NCI-H526 (cell line): ENCODE data around the gene FOXI1.
"Not testable (repeated sequence)": the region's sequence is repeated elsewhere in the genome, so short reads cannot be mapped to it uniquely, and the experiment has no call there.

Source experiments
- DNase-seq, 2 experiments: peaks; one replicate each; lab custom pipeline; 2025; lab: John Stamatoyannopoulos, UW

The FOXI1 gene

DNA sequence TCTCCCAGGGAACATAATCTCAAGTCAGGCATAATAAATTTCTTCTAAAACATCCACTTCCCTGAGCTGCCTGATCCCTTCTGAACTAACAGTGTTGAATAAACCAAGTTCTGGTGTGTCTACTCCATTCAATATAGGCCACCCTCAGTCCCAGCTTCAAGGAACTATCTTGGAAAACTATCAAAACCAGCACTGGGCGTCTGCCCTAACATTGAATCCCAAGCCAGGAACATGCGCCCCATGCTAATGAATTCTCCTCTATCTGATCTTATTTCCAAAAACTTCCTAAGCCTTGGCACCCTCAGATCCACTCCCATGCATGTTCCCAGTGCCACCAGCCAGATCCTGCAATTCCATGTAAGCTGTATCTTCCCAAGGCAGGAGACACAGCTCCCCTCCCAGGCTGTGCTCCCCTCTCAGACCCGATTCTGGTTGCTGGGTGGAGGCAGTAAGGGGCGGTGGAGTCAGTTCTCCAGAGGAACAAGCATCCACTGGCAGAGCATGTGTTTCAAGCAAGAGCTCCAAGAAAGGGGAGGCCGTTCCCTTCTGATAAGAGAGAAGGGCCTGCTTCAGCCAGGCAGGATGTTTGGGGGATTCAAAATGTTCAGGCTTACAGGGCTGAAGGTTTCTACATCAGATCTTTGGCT lies 13.1 kb upstream of the FOXI1 start:
- DNase-seq: no peak

DNA sequence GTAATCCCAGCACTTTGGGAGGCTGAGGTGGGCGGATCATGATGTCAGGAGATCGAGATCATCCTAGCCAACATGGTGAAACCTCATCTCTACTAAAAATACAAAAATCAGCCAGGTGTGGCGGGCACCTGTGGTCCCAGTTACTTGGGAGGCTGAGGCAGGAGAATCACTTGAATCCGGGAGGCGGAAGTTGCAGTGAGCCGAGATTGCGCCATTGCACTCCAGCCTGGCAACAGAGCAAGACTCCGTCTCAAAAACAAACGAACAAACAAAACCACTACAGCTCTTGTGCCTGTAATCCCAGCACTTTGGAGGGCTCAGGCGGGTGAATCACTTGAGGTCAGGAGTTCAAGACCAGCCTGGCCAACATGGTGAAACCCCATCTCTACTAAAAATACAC lies 11.4 kb upstream of the FOXI1 start:
- DNase-seq: not testable (repeated sequence)

DNA sequence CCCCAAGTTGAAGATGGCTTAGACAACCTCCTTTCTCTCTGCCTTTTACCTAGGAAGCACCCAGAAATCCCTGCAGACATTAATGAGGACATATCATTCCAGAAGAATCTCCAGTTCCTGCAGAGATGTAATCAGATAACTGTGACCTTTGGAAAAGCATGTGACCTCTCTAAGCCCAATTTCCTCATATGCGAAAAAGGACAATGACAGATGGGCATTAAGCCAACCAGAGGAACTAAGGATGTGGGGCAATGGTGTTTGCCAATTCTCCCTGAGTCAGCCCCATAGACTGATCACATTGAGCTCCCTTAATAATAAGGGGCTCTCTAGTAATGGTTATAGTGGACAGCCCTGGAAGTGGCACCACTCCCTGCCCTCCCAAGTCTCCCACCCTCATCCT lies 10.1 kb upstream of the FOXI1 start:
- DNase-seq: no peak

DNA sequence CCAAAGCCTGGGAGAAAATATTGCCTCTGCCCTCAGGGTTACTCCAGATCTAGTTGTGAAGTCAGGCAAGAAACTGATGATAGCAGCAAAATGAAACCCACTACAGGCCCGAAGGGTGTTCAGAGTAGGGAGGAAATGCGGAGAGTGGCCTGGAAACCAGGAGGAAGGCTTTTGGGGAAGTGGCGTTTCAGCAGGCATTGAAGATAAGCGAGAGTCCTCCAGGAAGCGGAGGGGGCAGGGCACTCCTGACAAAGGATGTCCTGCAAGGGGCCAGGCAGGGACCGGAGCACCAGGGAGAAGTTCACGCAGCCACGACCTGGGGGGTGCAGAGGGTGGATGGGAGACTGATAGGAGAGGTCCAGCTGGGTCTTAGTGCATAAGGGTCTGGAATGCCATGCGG lies 7.8 kb upstream of the FOXI1 start:
- DNase-seq: no peak

DNA sequence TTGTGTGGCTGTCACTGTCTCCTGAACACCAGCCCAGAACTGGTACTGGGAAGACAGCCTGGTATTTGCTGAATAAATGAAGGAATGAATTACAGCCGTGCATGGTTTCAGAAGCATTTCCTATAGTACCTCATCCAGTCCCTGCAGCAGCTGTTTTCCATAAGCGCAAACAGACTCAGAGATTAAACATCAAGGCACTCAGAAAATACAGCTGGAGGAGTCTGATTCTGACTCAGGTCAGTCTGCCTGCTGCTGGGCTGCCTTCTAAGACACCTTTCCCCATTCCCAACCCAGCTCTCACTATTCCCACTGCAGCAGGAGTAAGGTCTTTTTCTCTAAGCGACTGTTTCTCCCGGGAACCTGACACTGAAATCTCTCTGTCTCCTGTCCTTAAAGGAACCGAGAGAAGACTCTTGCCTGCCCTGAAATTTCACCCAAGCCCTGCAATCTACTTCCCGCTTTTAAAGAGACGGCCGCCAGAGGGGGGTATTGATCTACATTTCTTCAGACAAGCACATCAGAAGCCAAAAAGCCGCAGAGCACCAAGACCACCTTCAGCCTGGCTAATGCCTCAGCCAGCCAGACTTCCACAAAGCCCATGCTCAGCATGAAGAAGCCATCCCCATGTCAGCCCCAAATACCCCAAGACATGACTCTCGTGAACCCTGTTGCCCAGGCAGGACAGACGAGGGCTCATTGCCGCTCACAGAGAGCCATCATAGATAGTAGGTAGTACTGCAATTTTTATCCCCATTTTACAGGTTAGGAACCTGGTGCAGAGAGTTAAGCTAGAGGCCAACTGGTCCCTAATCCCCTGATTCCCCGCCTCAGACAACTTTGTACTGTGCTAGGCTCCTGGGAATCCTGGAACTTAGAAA lies 5.4 kb upstream of the FOXI1 start:
- peak; percentile 67 to 87 for DNase-seq

DNA sequence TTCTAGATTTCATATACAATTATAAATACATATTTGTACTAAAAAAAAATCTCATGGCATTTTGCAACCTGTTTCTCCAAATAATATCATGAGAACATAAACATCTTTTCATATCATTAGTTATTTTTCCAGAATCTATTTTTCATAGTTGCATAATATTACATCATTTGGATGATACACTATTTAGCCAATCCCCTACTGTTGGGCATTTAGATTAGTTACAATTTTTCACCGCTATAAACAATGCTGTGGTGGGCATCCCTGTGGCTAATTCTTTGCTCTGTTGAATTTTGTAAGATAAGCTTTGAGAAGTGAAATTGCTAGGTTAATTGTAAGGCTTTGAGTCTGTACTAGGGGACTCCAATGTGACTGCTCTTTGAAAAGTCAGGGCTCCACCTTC lies 2.2 kb upstream of the FOXI1 start:
- DNase-seq: no peak

DNA sequence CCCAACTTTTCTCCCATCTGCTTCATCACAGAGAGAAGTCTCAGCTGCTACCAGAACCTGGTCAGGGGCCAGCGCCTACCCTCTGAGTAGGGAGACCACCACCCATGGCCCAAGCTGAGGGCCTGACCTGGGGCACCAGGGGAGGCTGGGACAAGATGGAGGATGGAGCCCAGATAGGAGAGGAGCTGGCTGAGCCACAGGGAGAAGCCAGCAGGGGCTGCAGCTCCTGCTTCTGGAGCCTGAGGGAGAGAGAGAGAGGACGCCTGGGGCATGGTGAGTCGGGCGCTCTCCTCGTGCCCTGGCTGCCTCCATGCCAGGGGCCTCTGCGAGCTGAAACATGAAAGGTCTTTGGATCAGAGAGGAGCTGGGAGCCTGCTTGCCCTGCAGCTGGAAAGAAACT lies 1.4 kb upstream of the FOXI1 start:
- no peak for DNase-seq

DNA sequence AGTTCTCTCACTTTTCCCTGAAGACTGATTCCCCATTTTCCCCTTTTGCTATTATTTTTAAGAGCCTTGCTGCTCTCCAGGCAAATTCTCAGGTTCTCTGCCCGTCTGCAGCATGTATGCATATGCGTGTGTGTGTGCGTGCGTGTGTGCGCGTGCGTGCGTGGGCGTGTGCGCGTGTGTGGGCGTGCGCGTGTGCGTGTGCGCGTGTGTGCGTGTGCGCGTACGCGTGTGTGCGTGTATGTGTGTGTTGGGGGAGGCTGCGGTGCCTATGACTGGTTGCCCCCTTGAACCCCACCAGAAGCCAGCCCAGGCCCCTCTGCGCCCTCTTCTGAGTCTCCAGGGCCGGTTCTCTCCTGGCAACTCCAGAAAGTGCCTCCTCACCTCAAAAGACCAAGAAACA lies 987 bp upstream of the FOXI1 start:
- DNase-seq: no peak

DNA sequence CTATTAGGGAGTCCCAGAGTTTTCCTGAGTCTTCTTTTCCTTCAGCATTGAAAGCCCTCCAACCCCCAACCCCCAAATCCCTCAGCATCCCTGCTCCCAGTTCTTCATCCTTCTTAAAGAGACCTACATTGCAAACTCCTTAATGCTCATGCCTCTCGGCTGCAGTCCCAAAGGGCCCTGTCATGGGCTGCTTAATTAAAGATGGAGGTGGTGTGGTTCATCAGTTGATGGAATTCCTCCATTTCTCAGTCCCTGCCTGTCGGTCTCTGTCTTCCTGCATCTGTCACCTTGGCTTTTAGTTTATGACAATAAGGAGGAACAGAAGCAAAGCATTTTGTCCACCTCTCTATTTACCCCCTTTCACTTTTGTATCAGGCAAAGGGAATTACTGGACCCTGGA lies 2.0 kb downstream of the FOXI1 start:
- DNase-seq: no peak

DNA sequence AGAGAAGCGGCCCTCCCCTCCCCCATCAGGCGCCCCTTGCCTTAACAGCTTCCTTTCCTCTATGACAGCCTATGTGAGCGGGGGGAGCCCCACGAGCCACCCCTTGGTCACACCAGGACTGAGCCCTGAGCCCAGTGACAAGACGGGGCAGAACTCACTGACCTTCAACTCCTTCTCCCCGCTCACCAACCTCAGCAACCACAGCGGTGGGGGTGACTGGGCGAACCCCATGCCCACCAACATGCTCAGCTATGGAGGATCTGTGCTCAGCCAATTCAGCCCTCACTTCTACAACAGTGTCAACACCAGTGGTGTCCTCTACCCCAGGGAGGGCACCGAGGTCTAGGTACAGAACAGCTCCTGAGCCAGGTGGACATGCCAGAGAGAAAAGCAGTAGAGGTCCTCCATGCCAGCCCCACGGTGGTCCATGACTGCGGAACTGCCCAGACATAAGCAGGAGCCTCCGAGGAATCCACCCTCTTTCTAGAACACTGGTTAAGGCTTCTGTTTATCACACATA lies 2.6 kb downstream of the FOXI1 start:
- no peak for DNase-seq

DNA sequence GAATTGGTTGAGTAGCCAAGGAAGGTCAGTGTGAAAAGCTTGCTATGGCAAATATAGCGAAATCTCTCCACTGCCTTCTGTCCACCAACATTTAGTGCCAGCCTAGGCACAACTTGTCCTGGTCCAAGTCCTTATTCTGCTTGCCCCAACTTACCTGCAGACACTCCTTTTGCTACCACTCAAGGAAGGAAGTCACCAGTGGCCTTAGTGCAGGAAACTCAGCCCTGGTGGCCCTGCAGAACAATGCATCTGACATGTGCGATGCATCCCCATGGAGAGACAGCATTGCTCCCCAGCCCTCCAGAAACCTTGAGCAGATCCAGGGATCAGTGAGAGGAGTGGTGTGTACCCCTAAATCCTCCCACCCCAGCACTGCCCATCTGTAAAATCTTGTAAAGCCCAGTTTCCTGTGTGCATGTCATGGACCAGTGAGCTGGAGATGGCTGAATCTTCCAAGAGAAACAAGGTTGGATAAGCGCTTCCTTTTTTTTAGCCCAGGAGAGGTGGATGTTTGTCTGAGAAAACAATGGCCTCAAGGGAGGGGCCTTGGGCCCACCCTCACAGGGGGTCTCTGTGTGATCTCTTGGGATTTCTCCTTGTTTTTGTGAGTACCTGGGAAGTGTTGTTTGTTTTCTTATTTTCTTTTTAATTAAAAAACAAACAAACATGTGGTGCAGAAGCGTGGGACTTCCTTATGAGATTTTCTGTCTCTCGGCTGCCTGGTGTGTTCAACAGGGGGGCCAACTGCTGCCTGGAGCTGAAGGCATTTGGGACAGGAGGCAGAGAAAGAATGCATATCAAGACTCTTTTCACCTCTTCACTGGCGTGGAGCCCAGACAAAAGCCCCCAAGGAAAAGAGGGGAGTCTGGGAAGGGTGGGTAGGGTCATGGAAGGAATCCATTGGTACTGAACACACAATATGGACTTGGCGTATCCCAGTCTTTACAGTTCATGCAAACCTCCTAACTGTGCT lies 3.6 kb downstream of the FOXI1 start:
- no peak for DNase-seq

DNA sequence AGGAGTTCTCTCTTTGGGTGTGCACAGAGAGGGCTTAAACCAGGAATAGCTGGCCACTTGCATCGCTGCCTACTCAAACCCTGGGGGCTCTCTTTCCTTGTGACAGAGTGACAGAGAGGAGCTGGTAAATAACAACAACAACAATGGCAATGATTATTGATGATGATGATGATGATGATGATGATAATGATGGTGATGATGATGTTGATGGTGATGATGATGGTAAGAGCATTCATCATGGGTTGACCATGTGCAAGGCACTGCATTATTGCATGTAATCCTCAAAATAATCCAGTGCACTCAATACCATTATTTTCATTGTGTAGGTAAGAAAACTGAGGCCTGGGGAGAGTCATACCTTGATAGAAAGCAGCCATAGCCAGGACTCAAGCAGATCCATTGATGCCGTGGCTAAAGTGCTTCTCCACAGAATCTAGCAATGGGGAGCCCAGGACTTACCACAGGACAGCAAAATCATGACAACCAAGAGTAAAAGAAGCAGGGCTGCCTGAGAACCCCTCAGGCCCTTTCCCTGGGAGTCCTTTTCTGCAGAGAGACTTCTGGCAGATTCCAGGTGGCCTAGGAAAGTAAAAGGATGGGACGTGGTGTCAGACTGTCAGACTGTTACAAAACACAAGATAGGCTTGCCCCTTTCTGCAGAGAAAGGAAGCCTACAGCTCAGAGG lies 4.8 kb downstream of the FOXI1 start:
- no peak for DNase-seq

DNA sequence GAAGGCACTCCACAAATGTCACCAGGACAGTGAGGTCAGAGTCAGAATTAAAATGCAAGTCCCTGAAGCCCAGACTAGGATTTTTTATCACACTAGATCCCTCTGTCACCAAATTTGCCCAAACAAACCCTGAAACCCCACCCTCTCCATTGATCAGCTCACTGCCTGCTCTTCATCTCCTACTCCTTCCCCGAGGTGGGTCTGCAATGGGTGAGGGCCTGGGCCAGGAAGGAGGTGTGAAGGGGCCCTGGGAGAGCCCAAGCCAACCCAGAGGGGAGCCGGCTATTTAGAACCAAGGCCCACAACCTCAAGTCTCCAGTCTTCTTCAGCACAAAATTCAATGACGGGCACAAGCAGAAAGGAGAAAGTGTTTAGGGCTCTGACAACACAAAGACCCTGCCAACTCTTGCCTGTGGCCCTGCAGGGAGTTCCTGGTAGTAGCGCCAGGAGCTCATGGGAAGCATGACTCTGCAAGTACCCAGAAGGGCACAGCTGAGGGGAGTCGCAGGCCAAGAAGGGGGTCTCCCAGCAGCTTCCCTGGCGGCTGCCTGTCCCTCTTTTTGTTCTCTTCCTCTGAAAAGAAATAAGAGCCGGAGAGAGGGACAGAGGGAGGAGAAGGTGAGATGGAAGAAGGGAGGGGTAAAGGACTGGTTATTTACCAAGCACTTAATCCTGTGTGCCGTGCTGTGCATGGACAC lies 5.5 kb downstream of the FOXI1 start:
- DNase-seq: no peak

DNA sequence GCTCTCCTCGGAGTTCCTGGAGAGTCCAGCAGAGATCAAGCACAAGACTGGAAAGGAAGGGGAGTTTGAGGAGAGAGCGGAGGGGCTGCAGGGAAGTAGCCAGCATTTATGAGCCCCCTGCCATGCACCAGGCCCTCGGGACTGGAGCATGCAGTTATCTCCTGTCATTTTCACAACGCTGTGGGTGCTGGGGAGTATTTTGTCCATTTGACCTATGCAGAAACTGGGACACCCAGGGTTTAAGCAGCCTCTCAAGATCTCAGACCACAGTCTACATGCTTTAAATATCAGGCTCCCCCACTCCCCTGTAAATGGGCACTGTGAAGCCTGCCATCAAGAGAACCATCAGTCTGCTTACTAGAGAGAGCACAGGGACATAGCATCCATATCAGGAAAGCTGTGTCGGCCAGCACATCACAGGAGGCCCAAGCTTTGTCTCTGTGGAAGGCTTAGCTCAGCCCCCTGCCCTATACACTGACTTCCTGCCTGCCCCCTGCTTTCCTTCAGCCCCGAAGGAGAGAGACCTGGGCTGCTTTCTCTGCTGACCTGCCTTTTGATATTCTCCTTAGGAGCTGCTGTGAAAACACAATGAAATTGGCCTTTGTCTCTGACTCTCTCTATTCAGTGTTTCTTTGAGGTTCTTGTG lies 7.3 kb downstream of the FOXI1 start:
- DNase-seq: no peak

DNA sequence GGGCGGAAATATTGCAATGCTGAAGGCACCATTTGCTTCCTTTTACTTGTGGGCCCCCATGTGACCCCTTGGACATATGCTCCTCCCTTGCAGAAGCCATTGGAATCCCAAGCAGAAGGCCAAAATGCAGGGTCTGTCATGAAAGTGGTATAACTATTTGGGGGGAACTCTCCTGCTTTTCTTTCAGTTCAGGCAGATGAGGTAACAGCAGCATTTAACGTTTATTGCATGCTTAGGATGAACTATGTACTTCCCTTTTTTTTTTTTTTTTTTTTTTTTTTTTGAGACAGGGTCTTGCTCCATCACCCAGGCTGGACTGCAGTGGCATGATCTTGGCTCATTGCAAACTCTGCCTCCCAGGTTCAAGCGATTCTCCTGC lies 7.8 kb downstream of the FOXI1 start:
- DNase-seq: no peak

DNA sequence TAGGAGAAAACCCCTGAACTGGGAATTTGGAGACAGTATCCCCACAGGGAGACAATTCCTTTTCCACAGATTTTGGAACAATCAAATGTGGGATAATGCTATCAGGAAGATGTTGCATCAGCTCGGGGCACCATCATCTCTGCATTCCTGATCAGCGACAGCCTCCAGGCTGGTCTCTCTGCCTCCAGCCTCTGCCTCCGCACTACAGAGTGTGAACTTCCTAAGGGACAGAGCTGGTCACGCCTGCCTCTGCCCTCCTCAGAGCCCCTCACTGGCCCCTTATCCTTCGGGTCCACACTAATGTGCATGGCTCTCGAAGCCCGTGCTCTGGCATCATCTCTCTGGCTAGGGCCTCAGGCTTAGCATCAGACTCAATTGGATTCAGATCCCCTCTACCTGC lies 8.6 kb downstream of the FOXI1 start:
- no peak for DNase-seq

DNA sequence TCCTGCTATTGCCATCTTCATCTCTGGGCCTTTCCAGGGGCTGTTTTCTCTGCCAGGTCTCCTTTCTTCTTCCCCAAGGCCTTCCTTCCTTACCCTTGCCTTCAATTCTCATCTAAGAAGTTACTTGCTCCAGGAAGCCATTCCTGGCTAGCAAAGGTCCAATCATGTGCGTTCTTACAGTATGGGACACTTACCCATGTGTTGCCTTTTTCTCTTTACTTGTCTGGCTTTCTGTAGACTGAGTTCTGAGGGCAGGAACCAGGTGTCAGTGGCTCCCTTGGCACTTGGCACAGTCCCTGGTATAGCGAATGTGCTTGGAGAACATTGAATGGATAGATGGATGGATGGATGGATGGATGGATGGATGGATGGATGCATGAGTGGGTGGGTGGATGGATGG lies 10.2 kb downstream of the FOXI1 start:
- no peak for DNase-seq

DNA sequence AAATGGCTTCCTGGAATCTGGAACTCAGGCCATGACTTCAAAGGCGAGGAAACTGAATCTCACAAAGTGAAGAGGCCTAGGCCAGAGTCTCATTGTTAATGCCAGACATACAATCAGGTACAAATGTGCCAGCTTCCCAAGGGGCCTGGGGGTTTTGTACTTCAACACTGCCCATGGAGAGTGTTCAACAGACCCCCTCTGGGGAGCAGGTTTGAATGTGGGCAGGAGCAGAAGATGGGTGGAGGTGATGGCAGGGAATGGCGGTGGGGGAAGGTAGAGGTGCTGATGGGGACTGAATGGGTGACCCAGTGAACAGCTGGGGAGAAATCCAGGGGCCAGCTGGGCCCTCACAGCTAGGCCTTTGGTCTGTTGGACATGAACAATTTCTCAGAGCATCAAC lies 12.0 kb downstream of the FOXI1 start:
- DNase-seq: no peak

DNA sequence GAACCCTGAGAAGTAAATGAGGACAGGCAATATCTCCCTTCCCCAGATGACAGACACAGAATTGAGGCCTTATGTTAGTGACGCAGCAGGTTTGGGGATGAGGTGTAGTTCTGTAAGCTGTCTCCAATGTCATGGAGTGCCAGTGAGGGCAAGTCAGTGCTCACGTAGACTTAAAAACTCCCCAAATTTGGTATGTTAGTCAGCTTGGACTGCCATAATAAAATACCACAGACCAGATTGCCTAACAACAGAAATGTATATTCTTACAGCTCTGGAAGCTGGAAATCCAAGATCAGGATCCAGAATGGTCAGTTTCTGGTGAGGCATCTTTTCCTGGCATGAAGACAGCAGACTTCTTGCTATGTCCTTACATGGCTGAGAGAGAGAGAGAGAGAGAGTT lies 14.9 kb downstream of the FOXI1 start:
- DNase-seq: no peak

DNA sequence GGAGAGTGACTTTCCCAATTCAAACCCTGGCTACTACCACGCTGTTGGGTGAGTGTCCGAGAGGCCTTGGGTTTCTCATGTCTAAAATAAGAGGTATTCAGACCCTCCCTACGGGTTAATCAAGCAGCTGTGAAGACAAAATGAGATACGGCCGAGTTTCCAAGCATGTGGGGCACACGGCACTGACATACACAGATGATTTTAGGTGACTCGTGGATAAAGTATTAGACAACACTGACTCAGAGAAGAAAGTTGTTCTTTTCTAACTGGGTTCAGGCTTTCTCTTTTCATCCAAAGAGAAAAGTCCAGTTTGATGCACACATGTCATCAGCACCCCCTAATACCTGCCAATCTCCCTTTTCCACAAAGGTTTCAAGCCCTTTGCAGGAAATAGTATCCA lies 15.6 kb downstream of the FOXI1 start:
- DNase-seq: no peak

DNA sequence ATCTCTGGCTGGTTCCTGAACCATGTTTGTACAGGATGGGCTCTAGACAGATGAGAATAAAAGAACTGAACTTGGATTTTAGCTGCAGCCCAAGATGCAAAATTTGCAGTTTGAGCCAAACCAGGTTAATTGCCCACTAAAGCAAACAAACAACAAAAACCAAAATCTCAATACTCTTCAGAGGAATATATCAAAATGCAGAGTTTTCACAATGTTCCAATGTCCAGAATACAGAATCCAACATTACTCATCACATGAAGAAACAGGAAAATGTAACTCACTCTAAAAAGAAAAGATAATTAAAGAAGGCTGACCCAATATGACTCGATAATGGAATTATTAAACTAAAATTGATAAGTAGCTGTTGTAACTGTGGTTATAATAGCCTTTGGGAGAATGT lies 20.4 kb downstream of the FOXI1 start:
- DNase-seq: no peak
